MM.1S (cell line): ENCODE results near the gene P2RX6.

ENCODE experiments used
- DNase-seq: peaks from one replicate; pipeline ENCODE4 v3.0.0-alpha.2; 2015
- H2AFZ ChIP-seq: fragments of 300-600 bp; sonication (generic); 2 replicates; pipeline ENCODE4 v1.6.0; 2016; ENCODE audit warnings: antibody characterized with exemption, low read length
- H3F3A ChIP-seq: fragments of 300-600 bp; sonication (generic); 2 replicates; pipeline ENCODE4 v1.6.1; 2016; ENCODE audit warnings: mild to moderate bottlenecking, antibody characterized with exemption, low read length, moderate library complexity, mixed read lengths; ENCODE audit not compliant: insufficient read depth
- H3K27ac ChIP-seq: fragments of 300-600 bp; sonication (generic); 2 replicates; pipeline ENCODE4 v1.5.1; 2016; ENCODE audit warnings: mild to moderate bottlenecking, low read length
- H3K27me3 ChIP-seq: fragments of 300-600 bp; sonication (generic); replicated peaks from 2 replicates; pipeline ENCODE4 v1.6.0; 2016; ENCODE audit warnings: low read length; ENCODE audit not compliant: insufficient read depth
- H3K36me3 ChIP-seq: fragments of 300-600 bp; sonication (generic); replicated peaks from 2 replicates; pipeline ENCODE4 v1.6.1; 2016; ENCODE audit warnings: mild to moderate bottlenecking, low read length, mixed read lengths; ENCODE audit not compliant: insufficient read depth
- H3K4me1 ChIP-seq: fragments of 300-600 bp; sonication (generic); 2 replicates; pipeline ENCODE4 v1.6.1; 2016; ENCODE audit warnings: low read length, mixed read lengths
- H3K4me2 ChIP-seq: fragments of 300-600 bp; sonication (generic); 2 replicates; pipeline ENCODE4 v1.6.0; 2016; ENCODE audit warnings: low read depth, low read length
- H3K4me3 ChIP-seq: fragments of 300-600 bp; sonication (generic); 2 replicates; pipeline ENCODE4 v1.5.1; 2016; ENCODE audit warnings: low read length, mixed read lengths
- H3K79me2 ChIP-seq: fragments of 300-600 bp; sonication (generic); 2 replicates; pipeline ENCODE4 v1.6.1; 2016; ENCODE audit warnings: mixed run types, low read length, mixed read lengths
- H3K9ac ChIP-seq: fragments of 300-600 bp; sonication (generic); 2 replicates; pipeline ENCODE4 v1.6.1; 2016; ENCODE audit warnings: low read length, mixed read lengths
- H3K9me2 ChIP-seq: fragments of 300-600 bp; sonication (generic); replicated peaks from 2 replicates; pipeline ENCODE4 v1.6.1; 2016; ENCODE audit warnings: mild to moderate bottlenecking, low read length, mixed read lengths; ENCODE audit not compliant: insufficient read depth
- H3K9me3 ChIP-seq: fragments of 300-600 bp; sonication (generic); replicated peaks from 2 replicates; pipeline ENCODE4 v1.6.1; 2016; ENCODE audit warnings: mild to moderate bottlenecking, low read length, mixed read lengths; ENCODE audit not compliant: insufficient read depth
- H4K20me1 ChIP-seq: fragments of 300-600 bp; sonication (generic); 2 replicates; pipeline ENCODE4 v1.6.1; 2016; ENCODE audit warnings: mild to moderate bottlenecking, low read length, moderate library complexity, mixed read lengths; ENCODE audit not compliant: insufficient read depth
- EZH2 ChIP-seq: fragments of 300-600 bp; sonication (generic); optimal IDR thresholded peaks from 2 replicates; pipeline ENCODE3; 2017; ENCODE audit warnings: low read depth, mild to moderate bottlenecking, antibody characterized with exemption, low read length, mixed read lengths
- EZH2phosphoT487 ChIP-seq: fragments of 300-600 bp; sonication (generic); IDR thresholded peaks from 2 replicates; pipeline ENCODE4 v1.6.1; 2018; ENCODE audit warnings: antibody characterized with exemption, low read length
- TF ChIP-seq, protein P1 (sequence below): fragments of 300-600 bp; sonication (generic); IDR thresholded peaks from 2 replicates; pipeline ENCODE4 v1.5.1; 2016; ENCODE audit warnings: antibody characterized with exemption, low read length, mixed read lengths

P2RX6 gene

DNA sequence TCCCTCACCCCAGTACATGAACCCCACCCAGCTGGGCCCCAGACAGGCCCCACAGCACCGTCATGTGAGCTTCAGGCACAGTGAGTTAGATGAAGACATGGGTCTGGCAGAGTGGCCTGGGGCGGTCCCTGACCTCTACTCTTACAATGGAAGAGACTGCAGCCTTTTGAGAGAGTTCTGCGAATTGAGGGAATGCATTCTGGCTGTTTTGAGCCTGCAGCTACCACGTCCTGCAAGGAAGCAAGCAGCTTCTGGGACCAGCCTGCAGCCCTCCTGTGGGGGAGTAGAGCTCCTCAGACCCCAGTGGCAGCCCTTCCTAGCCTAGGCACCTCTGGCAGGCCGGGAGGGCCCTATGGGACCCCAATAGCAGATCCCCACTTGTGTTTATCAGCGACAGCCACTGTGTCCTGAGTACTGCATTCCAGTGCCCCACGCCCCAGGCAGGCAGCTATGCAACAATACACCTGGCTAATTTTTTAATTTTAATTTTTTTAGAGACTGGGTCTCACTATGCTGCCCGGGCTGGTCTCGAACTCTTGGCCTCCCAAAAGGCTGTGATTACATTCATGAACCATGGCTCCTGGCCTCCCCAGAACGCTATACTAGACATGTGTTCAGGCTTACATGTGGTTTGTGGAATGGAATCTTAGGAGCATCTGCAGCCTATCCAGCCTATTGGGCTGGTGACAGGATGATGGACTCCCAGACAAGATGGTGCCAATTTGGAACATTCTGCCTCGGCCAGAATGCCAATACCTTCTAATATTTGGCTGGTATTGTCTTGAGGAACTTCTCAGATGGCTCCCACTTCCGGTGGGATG lies 18.1 kb downstream of the P2RX6 start:
- Histone ChIP-seq H3K27ac (no peak overlapping the region), H3K9me2 (no peaks in the 10 kb centered on the region), H3K4me1 (no peaks in the 10 kb centered on the region), H3K4me2 (no peak overlapping the region), H4K20me1 (no peaks in the 10 kb centered on the region), H3K9ac (no peak overlapping the region), H3K27me3 (peaks cover 25% of the 10 kb centered on the region), H2AFZ (no peak overlapping the region), H3K36me3 (no peaks in the 10 kb centered on the region), H3K79me2 (no peaks in the 10 kb centered on the region), H3K4me3 (no peak overlapping the region), H3K9me3 (no peaks in the 10 kb centered on the region), H3F3A (no peaks in the 10 kb centered on the region)
- no peak for DNase-seq
- TF ChIP-seq, protein P1, sequence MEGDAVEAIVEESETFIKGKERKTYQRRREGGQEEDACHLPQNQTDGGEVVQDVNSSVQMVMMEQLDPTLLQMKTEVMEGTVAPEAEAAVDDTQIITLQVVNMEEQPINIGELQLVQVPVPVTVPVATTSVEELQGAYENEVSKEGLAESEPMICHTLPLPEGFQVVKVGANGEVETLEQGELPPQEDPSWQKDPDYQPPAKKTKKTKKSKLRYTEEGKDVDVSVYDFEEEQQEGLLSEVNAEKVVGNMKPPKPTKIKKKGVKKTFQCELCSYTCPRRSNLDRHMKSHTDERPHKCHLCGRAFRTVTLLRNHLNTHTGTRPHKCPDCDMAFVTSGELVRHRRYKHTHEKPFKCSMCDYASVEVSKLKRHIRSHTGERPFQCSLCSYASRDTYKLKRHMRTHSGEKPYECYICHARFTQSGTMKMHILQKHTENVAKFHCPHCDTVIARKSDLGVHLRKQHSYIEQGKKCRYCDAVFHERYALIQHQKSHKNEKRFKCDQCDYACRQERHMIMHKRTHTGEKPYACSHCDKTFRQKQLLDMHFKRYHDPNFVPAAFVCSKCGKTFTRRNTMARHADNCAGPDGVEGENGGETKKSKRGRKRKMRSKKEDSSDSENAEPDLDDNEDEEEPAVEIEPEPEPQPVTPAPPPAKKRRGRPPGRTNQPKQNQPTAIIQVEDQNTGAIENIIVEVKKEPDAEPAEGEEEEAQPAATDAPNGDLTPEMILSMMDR = no peak
- TF ChIP-seq EZH2phosphoT487 (no peak), EZH2 (no peak)

DNA sequence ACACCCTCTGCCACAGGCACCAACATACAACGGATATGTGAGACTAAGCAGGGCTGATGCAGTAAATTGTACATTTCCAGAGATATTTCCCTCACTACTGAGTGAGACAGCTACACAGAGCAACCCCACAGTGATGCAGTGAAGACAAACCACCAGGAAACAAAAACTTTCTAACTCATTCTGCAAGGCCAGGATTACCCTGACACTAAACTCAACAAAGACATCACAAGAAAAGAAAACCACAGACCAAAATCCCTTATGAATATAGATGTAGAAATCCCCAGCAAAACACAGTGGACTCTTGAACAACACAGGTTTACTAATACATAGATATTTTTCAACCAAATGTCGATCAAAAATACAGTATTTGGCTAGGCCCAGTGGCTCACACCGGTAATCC lies 18.9 kb downstream of the P2RX6 start:
- no peak for DNase-seq
- Histone ChIP-seq H3K4me2 (no peak overlapping the region), H3K9me2 (no peaks in the 10 kb centered on the region)

DNA sequence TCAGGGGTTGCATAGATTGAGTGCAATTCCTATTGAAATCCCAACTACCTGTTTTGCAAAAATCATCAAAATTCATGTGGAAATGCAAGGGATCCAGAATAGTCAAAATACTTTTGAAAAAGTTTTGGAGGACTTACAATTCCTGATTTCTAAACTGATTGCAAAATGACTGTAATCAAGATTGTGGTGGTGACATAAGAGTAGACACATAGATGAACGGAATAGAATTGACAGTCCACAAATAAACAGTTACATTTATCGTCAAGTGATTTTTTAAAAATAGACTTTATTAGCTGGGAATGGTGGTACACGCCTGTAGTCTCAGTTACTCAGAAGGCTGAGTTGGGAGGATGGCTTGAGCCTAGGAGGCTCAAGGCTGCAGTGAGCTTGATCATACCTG lies 20.0 kb downstream of the P2RX6 start:
- Histone ChIP-seq H3K79me2 (no peaks in the 10 kb centered on the region), H3K27me3 (peaks cover 17% of the 10 kb centered on the region), H4K20me1 (no peaks in the 10 kb centered on the region), H3K4me1 (peaks cover 3% of the 10 kb centered on the region; the same call in 1 of the 2 replicates), H3K36me3 (no peaks in the 10 kb centered on the region), H3K9ac (no peak overlapping the region), H3K4me2 (no peak overlapping the region), H3F3A (no peaks in the 10 kb centered on the region), H2AFZ (no peak overlapping the region), H3K9me2 (no peaks in the 10 kb centered on the region), H3K4me3 (no peak overlapping the region), H3K27ac (no peak overlapping the region), H3K9me3 (no peaks in the 10 kb centered on the region)
- no peak for TF ChIP-seq EZH2phosphoT487
- TF ChIP-seq, protein P1 = no peak
- TF ChIP-seq EZH2 = no peak
- DNase-seq = no peak

More for the DNA sequence above, 18.9 kb downstream of the P2RX6 start:
- no peaks in the 10 kb centered on the region for H3F3A ChIP-seq
- no peaks in the 10 kb centered on the region for H3K79me2 ChIP-seq
- H3K4me3 ChIP-seq = no peak overlapping the region
- H2AFZ ChIP-seq = no peak overlapping the region
- no peak for TF ChIP-seq EZH2phosphoT487
- no peak for TF ChIP-seq EZH2
- TF ChIP-seq, protein P1 = no peak
- H3K9ac ChIP-seq = no peak overlapping the region
- no peak overlapping the region for H3K27ac ChIP-seq
- no peaks in the 10 kb centered on the region for H4K20me1 ChIP-seq
- H3K9me3 ChIP-seq = no peaks in the 10 kb centered on the region
- no peaks in the 10 kb centered on the region for H3K4me1 ChIP-seq
- peaks cover 25% of the 10 kb centered on the region for H3K27me3 ChIP-seq
- H3K36me3 ChIP-seq = no peaks in the 10 kb centered on the region
